IMR-90 (cell line): ENCODE measurements around the gene ERCC3. TPM values are rescaled to one million over a fixed set of nuclear protein-coding genes. Genes with fewer than 3 reads are reported as not detected.

Source experiments
- ATAC-seq: fragments of 200-7000 bp; cut with Tn5 transposase; 2 replicates; pipeline ENCODE4 v1.9.1; 2020; ENCODE audit warnings: low read depth, mild to moderate bottlenecking, moderate library complexity
- BruUV-seq: library from RNA; stranded (reverse); fragments of 400-500 nt; replicated peaks from 2 replicates; lab custom pipeline; 2021; lab: Mats Ljungman, UMichigan
- CTCF ChIA-PET: fragments of 300-600 bp; formaldehyde crosslinking; extraction: SDS; loops from one replicate; lab custom pipeline; 2021; ENCODE audit warnings: antibody characterized with exemption; lab: Yijun Ruan, JAX
- POLR2A ChIA-PET: fragments of 300-600 bp; sonication (Branson Sonifier 250); formaldehyde crosslinking; loops from one replicate; lab custom pipeline; 2022; ENCODE audit warnings: antibody characterized with exemption; ENCODE audit not compliant: unreplicated experiment; lab: Charles Lee
- DNase-seq: peaks from one replicate; pipeline ENCODE4 v3.0.0; 2013
- H2AFZ ChIP-seq: replicated peaks from 2 replicates; pipeline ENCODE3; 2013; ENCODE audit warnings: low read length, mild to moderate bottlenecking; ENCODE audit not compliant: poor library complexity
- H2AK5ac ChIP-seq: 2 replicates; pipeline ENCODE4 v1.6.1; 2013; ENCODE audit warnings: low read depth, low read length, inconsistent platforms
- H2AK9ac ChIP-seq: replicated peaks from 2 replicates; pipeline ENCODE3; 2013; ENCODE audit warnings: mild to moderate bottlenecking, low read depth, low read length, moderate library complexity; ENCODE audit not compliant: poor library complexity
- H2BK120ac ChIP-seq: 2 replicates; pipeline ENCODE4 v1.6.1; 2013; ENCODE audit warnings: low read depth, low read length, inconsistent platforms
- H2BK15ac ChIP-seq: 3 replicates; pipeline ENCODE4 v1.6.1; 2013; ENCODE audit warnings: low read depth, low read length, inconsistent platforms
- H2BK20ac ChIP-seq: 2 replicates; pipeline ENCODE4 v1.6.1; 2013; ENCODE audit warnings: low read depth, mild to moderate bottlenecking, inconsistent platforms, low read length, moderate library complexity
- H2BK5ac ChIP-seq: 2 replicates; pipeline ENCODE4 v1.6.1; 2013; ENCODE audit warnings: mild to moderate bottlenecking, low read depth, low read length, inconsistent platforms; ENCODE audit not compliant: poor library complexity, severe bottlenecking
- H3K14ac ChIP-seq: replicated peaks from 2 replicates; pipeline ENCODE4 v1.6.1; 2013; ENCODE audit warnings: low read depth, low read length, inconsistent platforms
- H3K18ac ChIP-seq: 2 replicates; pipeline ENCODE4 v1.6.1; 2013; ENCODE audit warnings: low read depth, low read length, control low read depth
- H3K23ac ChIP-seq: 2 replicates; pipeline ENCODE4 v1.6.1; 2013; ENCODE audit warnings: low read depth, low read length, inconsistent platforms
- H3K27ac ChIP-seq: 2 replicates; pipeline ENCODE4 v1.5.1; 2013; ENCODE audit warnings: mild to moderate bottlenecking, control low read depth, low read length; ENCODE audit not compliant: insufficient read depth
- H3K27me3 ChIP-seq: 2 replicates; pipeline ENCODE4 v1.6.1; 2013; ENCODE audit warnings: low read length; ENCODE audit not compliant: control insufficient read depth, insufficient read depth
- H3K36me3 ChIP-seq: 2 replicates; pipeline ENCODE4 v1.6.1; 2013; ENCODE audit warnings: low read length, mixed read lengths; ENCODE audit not compliant: control insufficient read depth, insufficient read depth
- H3K4ac ChIP-seq: 2 replicates; pipeline ENCODE4 v1.6.1; 2013; ENCODE audit warnings: low read depth, low read length, inconsistent platforms
- H3K4me1 ChIP-seq: 2 replicates; pipeline ENCODE4 v1.6.1; 2013; ENCODE audit warnings: low read length, mixed read lengths; ENCODE audit not compliant: control insufficient read depth, insufficient read depth
- H3K4me2 ChIP-seq: 2 replicates; pipeline ENCODE4 v1.6.1; 2013; ENCODE audit warnings: low read depth, mild to moderate bottlenecking, control low read depth, low read length, moderate library complexity
- H3K4me3 ChIP-seq: 2 replicates; pipeline ENCODE4 v1.5.1; 2013; ENCODE audit warnings: low read depth, mild to moderate bottlenecking, control low read depth, low read length, moderate library complexity; ENCODE audit not compliant: insufficient read depth
- H3K56ac ChIP-seq: 2 replicates; pipeline ENCODE4 v1.6.1; 2013; ENCODE audit warnings: low read length, inconsistent platforms; ENCODE audit not compliant: insufficient read depth; ENCODE audit errors: extremely low read depth
- H3K79me1 ChIP-seq, 2 experiments: 2 replicates each; pipeline ENCODE4 v1.6.1; 2013; ENCODE audit warnings: low read length in 2 of 2, inconsistent platforms in 1 of 2, low read depth in 1 of 2
- H3K9ac ChIP-seq: 2 replicates; pipeline ENCODE4 v1.6.1; 2013; ENCODE audit warnings: low read depth, low read length, control low read depth
- H3K9me1 ChIP-seq: 2 replicates; pipeline ENCODE4 v1.6.1; 2013; ENCODE audit warnings: low read length, inconsistent platforms; ENCODE audit not compliant: insufficient read depth
- H3K9me3 ChIP-seq: 2 replicates; pipeline ENCODE4 v1.6.1; 2013; ENCODE audit warnings: low read length; ENCODE audit not compliant: control insufficient read depth, insufficient read depth
- H4K20me1 ChIP-seq: 2 replicates; pipeline ENCODE4 v1.6.1; 2013; ENCODE audit warnings: low read length, inconsistent platforms; ENCODE audit not compliant: insufficient read depth
- H4K5ac ChIP-seq: 2 replicates; pipeline ENCODE4 v1.6.1; 2013; ENCODE audit warnings: mild to moderate bottlenecking, low read depth, low read length, control low read depth
- H4K8ac ChIP-seq, 2 experiments: 2 replicates each; pipeline ENCODE4 v1.6.1; 2013; ENCODE audit warnings: low read depth in 2 of 2, low read length in 2 of 2, control low read depth in 1 of 2, inconsistent platforms in 1 of 2
- H4K91ac ChIP-seq: 2 replicates; pipeline ENCODE4 v1.6.1; 2013; ENCODE audit warnings: low read depth, low read length, inconsistent platforms; ENCODE audit not compliant: insufficient read depth
- BHLHE40 ChIP-seq: fragments of 150-350 bp; IDR thresholded peaks from 2 replicates; pipeline ENCODE4 v1.6.1; 2016; ENCODE audit warnings: mild to moderate bottlenecking, low read depth, low read length
- CEBPB ChIP-seq: IDR thresholded peaks from 2 replicates; pipeline ENCODE4 v1.6.1; 2012; ENCODE audit warnings: low read depth, low read length, improper control_type of control experiment
- CTCF ChIP-seq: conservative IDR thresholded peaks from 2 replicates; pipeline ENCODE4 v1.5.1; 2012; ENCODE audit warnings: mild to moderate bottlenecking, low read depth, low read length, improper control_type of control experiment
- ELK1 ChIP-seq: fragments of 150-350 bp; IDR thresholded peaks from 2 replicates; pipeline ENCODE4 v1.6.1; 2016; ENCODE audit warnings: low read depth, mild to moderate bottlenecking, low read length, moderate library complexity, borderline replicate concordance
- FOS ChIP-seq: fragments of 150-350 bp; IDR thresholded peaks from 2 replicates; pipeline ENCODE4 v1.6.1; 2016; ENCODE audit warnings: low read depth, low read length
- MAFK ChIP-seq: IDR thresholded peaks from 2 replicates; pipeline ENCODE4 v1.6.1; 2012; ENCODE audit warnings: low read depth, low read length, improper control_type of control experiment
- MAZ ChIP-seq: IDR thresholded peaks from 2 replicates; pipeline ENCODE4 v1.6.1; 2012; ENCODE audit warnings: low read depth, mild to moderate bottlenecking, low read length, improper control_type of control experiment, moderate library complexity, borderline replicate concordance
- MXI1 ChIP-seq: IDR thresholded peaks from 2 replicates; pipeline ENCODE4 v1.6.1; 2012; ENCODE audit warnings: low read depth, mild to moderate bottlenecking, low read length, moderate library complexity, borderline replicate concordance
- NFE2L2 ChIP-seq: fragments of 150-350 bp; IDR thresholded peaks from 2 replicates; pipeline ENCODE4 v1.6.1; 2016; ENCODE audit warnings: low read depth, mild to moderate bottlenecking, low read length
- POLR2A ChIP-seq: IDR thresholded peaks from 2 replicates; pipeline ENCODE4 v1.6.1; 2012; ENCODE audit warnings: mild to moderate bottlenecking, low read depth, low read length
- RAD21 ChIP-seq: IDR thresholded peaks from 2 replicates; pipeline ENCODE4 v1.6.1; 2012; ENCODE audit warnings: low read length, improper control_type of control experiment
- RCOR1 ChIP-seq: IDR thresholded peaks from 2 replicates; pipeline ENCODE4 v1.6.1; 2012; ENCODE audit warnings: mild to moderate bottlenecking, low read length, improper control_type of control experiment; ENCODE audit not compliant: insufficient replicate concordance
- RFX5 ChIP-seq: IDR thresholded peaks from 2 replicates; pipeline ENCODE4 v1.8.0; 2012; ENCODE audit warnings: low read depth, mild to moderate bottlenecking, low read length, moderate library complexity
- SMC3 ChIP-seq: fragments of 150-350 bp; IDR thresholded peaks from 2 replicates; pipeline ENCODE4 v1.6.1; 2016; ENCODE audit warnings: low read depth, mild to moderate bottlenecking, antibody characterized with exemption, low read length, moderate library complexity
- WGBS, 2 experiments: methylation state at CpG; one replicate each; pipeline versions ENCODE4 v1.1.5 to v1.1.7; 2013; ENCODE audit warnings: missing lambda C conversion rate in 2 of 2; ENCODE audit not compliant: insufficient read length in 1 of 2; ENCODE audit errors: extremely low coverage in 2 of 2; 5-methylcytosine and 5-hydroxymethylcytosine counted together
- dilution Hi-C: fragments of 300-500 bp; cut with HindIII; formaldehyde crosslinking; loops from one replicate; pipeline ENCODE4 v1.14.3; 2018; ENCODE audit warnings: low sequenced_read_pairs; ENCODE audit not compliant: unreplicated experiment
- in situ Hi-C: fragments of 300-500 bp; cut with MboI; formaldehyde crosslinking; loops from 3 replicates; pipeline ENCODE4 v1.14.3; 2019; ENCODE audit warnings: low sequenced_read_pairs, inconsistent platforms, mixed read lengths
- intact Hi-C: fragments of 100-400 bp; cut with micrococcal nuclease; formaldehyde crosslinking; loops from 2 replicates; pipeline ENCODE4 v1.10.0; 2022
- polyA plus RNA-seq, 3 experiments: library from polyadenylated mRNA; depleted of rRNA; stranded (reverse); fragments of >200 nt; gene quantifications; 2 replicates each; pipeline ENCODE4 v1.2.3, GENCODE V29; 2012; ENCODE audit warnings: low replicate concordance in 1 of 3
- total RNA-seq: library from RNA; depleted of rRNA; stranded (reverse); fragments of >200 nt; gene quantifications from 2 replicates; pipeline ENCODE4 v1.2.3, GENCODE V29; 2012

Gene ERCC3
- total and polyA plus RNA-seq, 2 of the 4 experiments (the other 2 are of a cell fraction): 43.2 to 52.0 TPM

- no peak overlapping the region for H3K56ac ChIP-seq
- H3K4ac ChIP-seq: no peak overlapping the region
- H2BK5ac ChIP-seq: no peak overlapping the region
- no peak overlapping the region for H3K18ac ChIP-seq
- H3K79me1 ChIP-seq: no peaks in the 10 kb centered on the region
- H2AK5ac ChIP-seq: no peak overlapping the region
- no TSS peak for BruUV-seq
- no peak overlapping the region for H2BK20ac ChIP-seq
- no peak overlapping the region for H2AK9ac ChIP-seq
- DNase-seq (no peak), ATAC-seq (no peak)
- no peaks in the 10 kb centered on the region for H3K36me3 ChIP-seq
- no peak overlapping the region for H4K5ac ChIP-seq
- H3K23ac ChIP-seq: no peak overlapping the region
- H3K27ac ChIP-seq: no peak overlapping the region
- ChIA-PET POLR2A (no interaction called here), CTCF (no interaction called here)
- intact Hi-C loops (no loop called here), in situ Hi-C loops (no loop called here), dilution Hi-C loops (no loop called here)
- no peaks in the 10 kb centered on the region for H3K9me1 ChIP-seq
- no peak overlapping the region for H3K14ac ChIP-seq
- peaks cover 11% of the 10 kb centered on the region for H3K27me3 ChIP-seq
- peaks cover 3% of the 10 kb centered on the region for H3K9me3 ChIP-seq
- H3K9ac ChIP-seq: no peak overlapping the region
- no peak overlapping the region for H2AFZ ChIP-seq
- WGBS, 2 experiments: 100% methylated on average over 1 of the region's 6 CpGs; no CpG with 5 or more reads in 1 of the 2 experiments
- TF ChIP-seq NFE2L2 (no peak), FOS (no peak), ELK1 (no peak), SMC3 (no peak), CTCF (no peak), CEBPB (no peak), MAFK (no peak), MAZ (no peak), MXI1 (no peak), RAD21 (no peak), POLR2A (no peak), RCOR1 (no peak), BHLHE40 (no peak), RFX5 (no peak)
- H2BK120ac ChIP-seq: no peak overlapping the region
- no peak overlapping the region for H2BK15ac ChIP-seq
- no peak overlapping the region for H3K4me2 ChIP-seq
- no peak overlapping the region for H3K4me3 ChIP-seq
- no peak overlapping the region for H4K91ac ChIP-seq
- H3K4me1 ChIP-seq: no peaks in the 10 kb centered on the region
- H4K8ac ChIP-seq: no peak overlapping the region
- no peaks in the 10 kb centered on the region for H4K20me1 ChIP-seq
Observed at GRCh38 chr2:127235082-127235702, 58.8 kb downstream of the ERCC3 start.
